ENCODE measurements around the gene CMTM5.

Gene CMTM5

DNA sequence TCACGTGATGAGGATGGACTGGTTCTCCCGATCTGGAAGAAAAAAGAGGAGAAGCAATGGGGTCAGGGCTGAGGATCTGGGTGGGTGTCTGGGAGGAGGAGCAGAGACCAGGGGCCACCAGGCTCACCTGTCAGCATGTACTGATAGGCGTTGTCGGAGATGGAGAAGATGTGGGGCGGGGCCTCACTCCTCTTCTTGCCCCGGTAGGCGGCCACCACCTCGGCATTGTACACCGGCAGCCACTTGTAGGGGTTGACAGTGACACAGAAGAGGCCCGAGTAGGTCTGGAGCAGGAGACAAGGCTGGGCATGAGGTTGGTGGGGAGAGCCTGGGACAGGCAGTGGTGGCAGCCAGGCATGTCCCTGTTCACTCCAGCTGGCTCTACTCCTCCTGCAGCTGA, 28.2 kb downstream of the CMTM5 start:
- TF ChIP-seq POLR2AphosphoS5 (IDR thresholded peaks at IDR 0.05; ENCODE audit: low read depth, low read length) (no peak), POLR2A (IDR thresholded peaks at IDR 0.05; ENCODE audit: low read depth, low read length) (no peak), TAF1 (IDR thresholded peaks at IDR 0.05; ENCODE audit: borderline replicate concordance, low read depth, low read length) (no peak)
- FAIRE-seq (no peak), DNase-seq (ENCODE audit: insufficient read length) (no peak)

DNA sequence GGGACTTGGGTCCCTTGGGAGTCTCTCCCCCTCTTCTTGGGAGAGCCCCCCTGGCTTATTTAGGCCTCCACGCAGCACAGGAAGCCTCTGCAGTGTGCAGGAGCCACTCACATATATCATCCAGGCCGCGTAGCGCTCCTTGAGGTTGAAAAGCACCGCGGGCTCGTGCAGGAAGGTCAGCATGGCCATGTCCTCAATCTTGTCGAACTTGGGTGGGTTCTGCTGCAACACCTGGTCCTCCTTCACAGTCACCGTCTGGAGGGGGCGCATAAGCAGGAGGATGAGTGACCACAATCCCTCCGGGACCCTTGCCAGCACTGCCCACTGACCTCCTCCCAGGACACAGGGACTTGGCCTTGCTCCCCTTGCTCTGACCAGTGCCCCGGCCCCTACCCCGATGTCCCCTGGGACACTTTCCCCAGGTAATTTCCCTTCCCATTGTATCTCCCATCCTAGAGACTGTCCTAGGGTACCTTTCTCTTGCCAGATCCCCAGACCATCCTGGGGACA, 28.7 kb downstream of the CMTM5 start:
- FAIRE-seq (no peak), DNase-seq (ENCODE audit: insufficient read length) (no peak)
- TF ChIP-seq POLR2AphosphoS5 (IDR thresholded peaks at IDR 0.05; ENCODE audit: low read depth, low read length): no peak
- no peak for TF ChIP-seq POLR2A (IDR thresholded peaks at IDR 0.05; ENCODE audit: low read depth, low read length)
- no peak for TF ChIP-seq TAF1 (IDR thresholded peaks at IDR 0.05; ENCODE audit: borderline replicate concordance, low read depth, low read length)

DNA sequence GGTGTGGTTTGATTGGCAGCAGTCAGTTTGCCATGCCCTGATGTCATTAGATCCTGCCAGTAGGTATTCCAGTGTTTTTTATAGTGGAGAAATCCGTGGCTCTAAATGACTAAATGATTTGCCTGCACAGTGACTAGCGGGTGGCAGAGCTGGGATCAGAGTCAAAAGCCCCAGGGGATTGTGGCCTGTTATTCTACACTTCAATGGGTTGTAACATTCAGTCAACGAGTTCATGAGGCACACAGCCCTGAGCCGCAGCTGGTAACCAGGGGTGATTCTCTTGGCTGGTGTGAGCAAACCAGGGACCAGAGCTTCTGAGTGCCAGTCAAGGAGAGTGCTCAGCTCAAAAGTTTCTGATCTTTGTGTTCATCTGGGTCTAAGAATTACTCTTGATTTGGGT, 29.4 kb downstream of the CMTM5 start:
- no peak for DNase-seq (ENCODE audit: insufficient read length)
- no peak for FAIRE-seq
- TF ChIP-seq TAF1 (IDR thresholded peaks at IDR 0.05; ENCODE audit: borderline replicate concordance, low read depth, low read length): no peak
- TF ChIP-seq POLR2A (IDR thresholded peaks at IDR 0.05; ENCODE audit: low read depth, low read length): no peak
- no peak for TF ChIP-seq POLR2AphosphoS5 (IDR thresholded peaks at IDR 0.05; ENCODE audit: low read depth, low read length)

DNA sequence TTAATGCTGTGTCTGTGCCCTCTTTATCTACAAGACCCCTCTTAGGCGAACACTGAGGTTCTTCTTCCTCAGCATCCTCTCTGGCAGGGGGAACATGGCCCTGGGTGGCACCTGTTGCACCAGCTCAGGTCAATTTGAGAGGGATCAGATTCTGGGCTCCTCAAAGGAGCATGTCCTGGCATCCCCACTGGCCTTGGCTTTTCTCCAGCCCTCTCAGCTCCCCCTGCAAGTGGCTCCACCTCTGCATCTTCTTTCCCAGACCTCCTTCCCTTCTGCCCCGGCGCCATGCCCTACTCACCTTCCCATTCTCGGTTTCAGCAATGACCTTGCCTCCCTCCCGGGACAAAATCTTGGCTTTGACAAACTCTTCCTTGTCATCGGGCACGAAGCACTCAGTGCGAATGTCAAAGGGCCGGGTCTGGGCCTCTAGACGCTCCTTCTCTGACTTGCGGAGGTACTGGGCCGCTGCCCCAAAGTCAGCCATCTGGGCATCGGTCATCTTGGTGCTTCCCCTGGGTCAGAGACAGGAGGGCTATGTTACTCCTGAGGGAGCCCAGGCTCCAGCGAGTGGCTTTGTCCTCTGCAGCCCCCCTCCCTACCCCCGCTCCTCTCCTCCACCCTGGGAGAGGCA, 30.0 kb downstream of the CMTM5 start:
- no peak for TF ChIP-seq POLR2AphosphoS5 (IDR thresholded peaks at IDR 0.05; ENCODE audit: low read depth, low read length)
- DNase-seq (ENCODE audit: insufficient read length): no peak
- no peak for FAIRE-seq

DNA sequence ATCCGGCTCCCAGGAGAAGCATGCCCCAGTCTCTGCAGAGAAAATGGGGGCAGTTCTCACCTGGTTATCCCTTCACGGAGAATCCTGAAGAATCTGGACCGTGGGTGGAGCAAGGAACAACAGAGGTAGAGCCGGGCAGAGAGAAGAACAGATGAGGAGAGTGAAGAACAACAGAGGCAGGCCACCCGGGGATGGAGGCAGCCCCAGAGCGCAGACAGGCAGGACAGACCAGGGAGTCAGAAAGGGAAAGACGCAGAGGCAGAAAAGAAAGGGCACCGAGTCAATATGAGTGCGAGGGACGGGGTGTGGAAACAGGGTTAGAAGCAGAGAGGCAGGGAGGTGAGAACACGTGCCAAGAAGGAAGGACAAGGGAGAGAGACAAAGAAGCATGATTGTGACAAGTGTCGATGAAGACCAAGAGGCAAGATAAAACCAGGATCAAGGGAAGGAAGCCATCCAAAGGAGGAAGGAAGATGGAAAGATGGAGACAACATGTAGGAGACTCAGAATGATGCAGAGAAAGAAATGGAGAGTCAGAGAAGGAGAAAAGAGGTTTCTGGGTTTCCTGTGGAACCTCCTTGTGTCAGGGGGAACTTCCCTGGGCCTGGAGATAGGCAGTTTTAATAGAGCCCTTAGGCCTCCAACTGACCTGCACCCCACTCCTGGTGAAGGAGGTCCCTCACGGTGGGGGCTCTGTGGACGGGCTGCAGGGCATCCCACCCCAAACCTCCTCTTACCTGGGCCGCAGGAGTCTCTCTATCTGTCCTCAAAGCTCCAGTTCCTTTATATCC, 30.9 kb downstream of the CMTM5 start, which contains the start of gene MYH6:
Gene MYH6 (minus strand): TSS at position 758 of the 791 bp plus-strand sequence. CDS start 1,050 bp downstream, outside the sequence.
- FAIRE-seq (no peak), DNase-seq (ENCODE audit: insufficient read length) (no peak)
- no peak for TF ChIP-seq POLR2AphosphoS5 (IDR thresholded peaks at IDR 0.05; ENCODE audit: low read depth, low read length)
- no peak for TF ChIP-seq POLR2A (IDR thresholded peaks at IDR 0.05; ENCODE audit: low read depth, low read length)
- no peak for TF ChIP-seq TAF1 (IDR thresholded peaks at IDR 0.05; ENCODE audit: borderline replicate concordance, low read depth, low read length)

DNA sequence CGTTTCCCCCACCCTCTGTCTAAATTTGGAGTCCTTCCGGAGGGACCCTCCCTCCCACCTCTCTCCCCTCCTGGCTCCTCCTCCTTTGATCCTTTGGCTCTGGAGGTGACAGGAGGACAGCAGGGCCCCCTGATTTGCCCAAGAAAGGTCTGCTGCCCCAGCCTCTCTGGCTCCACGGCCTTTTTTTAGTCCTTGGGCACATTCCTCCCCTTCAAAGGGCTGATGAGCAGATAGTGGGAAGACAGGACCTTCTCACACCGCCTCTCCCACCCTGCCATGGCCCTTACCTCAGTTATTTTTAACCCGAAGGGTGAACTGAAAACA, 31.4 kb downstream of the CMTM5 start:
- no peak for FAIRE-seq
- no peak for DNase-seq (ENCODE audit: insufficient read length)
- TF ChIP-seq TAF1 (IDR thresholded peaks at IDR 0.05; ENCODE audit: borderline replicate concordance, low read depth, low read length) (no peak), POLR2AphosphoS5 (IDR thresholded peaks at IDR 0.05; ENCODE audit: low read depth, low read length) (no peak), POLR2A (IDR thresholded peaks at IDR 0.05; ENCODE audit: low read depth, low read length) (no peak)

DNA sequence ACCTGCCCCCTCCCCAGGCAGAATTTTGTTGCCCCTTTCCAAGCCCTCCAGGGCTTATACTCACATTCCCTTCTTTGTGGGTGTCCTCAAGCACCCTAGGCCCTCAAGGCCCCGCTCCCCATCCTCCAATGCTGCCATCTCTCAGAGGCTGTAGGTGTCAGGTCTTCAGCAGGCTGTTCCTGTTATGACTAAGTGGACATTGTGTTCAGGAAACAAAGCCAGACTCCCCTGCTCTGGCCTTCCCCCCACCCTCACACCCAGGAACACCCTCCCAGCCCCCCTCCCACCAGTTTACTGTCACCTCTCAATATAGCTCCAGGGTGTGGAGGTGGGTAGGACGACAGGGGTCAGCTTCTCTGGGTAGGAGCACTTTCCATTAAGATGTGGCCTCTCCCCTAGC, 32.6 kb downstream of the CMTM5 start:
- DNase-seq (ENCODE audit: insufficient read length) (peak; percentile 48), FAIRE-seq (no peak)
- no peak for TF ChIP-seq POLR2AphosphoS5 (IDR thresholded peaks at IDR 0.05; ENCODE audit: low read depth, low read length)
- TF ChIP-seq POLR2A (IDR thresholded peaks at IDR 0.05; ENCODE audit: low read depth, low read length): no peak

DNA sequence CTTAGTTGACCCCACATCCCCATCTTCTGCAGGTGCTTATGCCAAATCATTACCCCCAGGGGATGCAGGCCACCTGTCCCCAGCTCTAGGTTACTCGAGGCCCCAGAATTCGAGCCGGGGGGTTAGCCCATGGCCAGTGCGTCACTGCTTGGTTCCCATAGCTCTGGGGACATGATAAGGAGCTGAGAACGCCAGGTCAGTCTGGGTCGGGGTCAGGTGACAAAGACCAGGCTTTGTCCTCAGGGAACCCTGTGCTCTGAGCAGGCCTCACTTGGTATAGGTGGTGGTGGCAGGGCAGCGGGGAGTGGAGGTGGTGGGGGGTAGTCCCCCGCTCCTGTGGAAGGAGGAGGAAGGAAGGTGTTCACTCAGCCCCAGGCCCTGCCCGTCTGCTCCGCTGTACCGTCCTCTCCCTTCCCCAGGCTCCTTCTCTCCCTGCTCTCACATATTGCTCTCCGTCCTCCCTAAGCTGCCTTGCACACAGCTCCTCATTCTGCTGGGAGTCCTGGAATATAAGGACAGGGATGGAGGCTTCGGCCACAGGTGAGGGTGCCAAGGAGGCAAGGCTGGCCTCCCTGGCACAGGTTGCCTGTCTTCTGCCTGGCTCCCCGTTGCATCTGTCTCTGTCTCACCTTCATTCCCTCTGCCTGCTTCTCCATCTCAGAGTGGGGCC, 33.3 kb downstream of the CMTM5 start:
- no peak for TF ChIP-seq POLR2AphosphoS5 (IDR thresholded peaks at IDR 0.05; ENCODE audit: low read depth, low read length)
- no peak for TF ChIP-seq TAF1 (IDR thresholded peaks at IDR 0.05; ENCODE audit: borderline replicate concordance, low read depth, low read length)
- TF ChIP-seq POLR2A (IDR thresholded peaks at IDR 0.05; ENCODE audit: low read depth, low read length): no peak
- FAIRE-seq: no peak
- DNase-seq (ENCODE audit: insufficient read length): no peak

DNA sequence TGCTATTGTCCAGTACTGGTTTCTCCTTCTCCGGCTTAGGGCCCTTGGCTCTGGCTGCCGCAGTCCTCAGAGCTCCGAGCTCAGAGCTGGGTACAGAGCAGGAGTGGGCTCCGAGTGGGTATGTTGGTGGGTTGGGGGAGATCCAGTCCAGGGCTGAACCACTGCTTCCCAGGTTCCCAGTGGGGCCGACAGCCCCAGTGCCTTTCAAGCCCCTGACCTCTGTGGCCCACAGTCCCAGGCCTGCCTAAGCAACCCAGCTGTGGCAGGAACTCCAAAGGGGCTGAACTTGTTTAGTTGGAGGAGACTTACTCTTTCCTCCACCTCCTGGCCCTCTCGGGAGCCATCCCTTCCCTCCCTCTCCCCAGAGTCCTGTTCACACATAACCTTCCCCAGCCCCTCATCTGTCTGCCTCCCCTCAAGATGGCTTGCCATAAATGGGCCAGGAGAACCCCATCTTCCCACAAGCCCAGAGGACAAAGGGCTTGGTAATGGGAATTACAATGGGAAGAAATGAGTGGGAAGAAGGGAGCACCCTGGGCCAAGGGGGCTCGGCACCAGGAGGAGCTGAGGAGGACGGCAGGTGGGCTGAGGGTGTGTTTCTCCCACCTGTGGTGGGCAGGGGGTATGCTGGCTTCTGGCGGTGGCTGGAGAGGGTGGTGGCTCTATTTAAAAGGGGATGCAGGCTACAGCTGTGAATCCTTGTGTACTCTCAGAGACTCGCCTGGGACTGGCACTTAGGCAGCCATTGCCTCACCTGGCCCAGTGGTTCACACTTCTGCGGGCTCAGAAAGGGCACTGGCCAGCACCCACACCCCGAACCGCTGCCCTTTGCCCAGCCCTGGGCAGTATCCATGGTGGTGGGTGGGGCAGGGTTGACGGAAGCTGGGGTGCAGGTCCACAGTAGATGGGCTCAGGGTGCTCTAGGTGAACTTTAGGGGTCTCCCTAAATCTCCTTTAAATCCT, 35.0 kb downstream of the CMTM5 start:
- FAIRE-seq (no peak), DNase-seq (ENCODE audit: insufficient read length) (no peak)
- TF ChIP-seq POLR2A (IDR thresholded peaks at IDR 0.05; ENCODE audit: low read depth, low read length) (no peak), POLR2AphosphoS5 (IDR thresholded peaks at IDR 0.05; ENCODE audit: low read depth, low read length) (no peak), TAF1 (IDR thresholded peaks at IDR 0.05; ENCODE audit: borderline replicate concordance, low read depth, low read length) (no peak)

DNA sequence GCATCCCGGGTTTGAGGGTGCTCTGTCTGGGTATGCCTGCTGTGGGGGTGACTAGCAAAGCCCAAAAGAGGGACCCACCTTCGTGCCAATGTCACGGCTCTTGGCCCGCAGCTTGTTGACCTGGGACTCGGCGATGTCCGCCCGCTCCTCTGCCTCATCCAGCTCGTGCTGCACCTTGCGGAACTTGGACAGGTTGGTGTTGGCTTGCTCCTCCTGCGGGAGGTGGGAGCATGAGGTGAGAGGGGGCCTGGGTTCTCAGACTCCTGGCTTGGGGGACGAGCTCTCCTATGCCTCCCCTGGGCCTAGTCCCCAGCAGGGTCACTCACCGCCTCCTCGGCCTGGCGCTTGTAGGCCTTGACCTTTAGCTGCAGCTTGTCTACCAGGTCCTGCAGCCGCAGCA, 36.8 kb downstream of the CMTM5 start:
- no peak for DNase-seq (ENCODE audit: insufficient read length)
- TF ChIP-seq POLR2A (IDR thresholded peaks at IDR 0.05; ENCODE audit: low read depth, low read length): no peak
- TF ChIP-seq POLR2AphosphoS5 (IDR thresholded peaks at IDR 0.05; ENCODE audit: low read depth, low read length): no peak
- TF ChIP-seq TAF1 (IDR thresholded peaks at IDR 0.05; ENCODE audit: borderline replicate concordance, low read depth, low read length): no peak
- no peak for FAIRE-seq

DNA sequence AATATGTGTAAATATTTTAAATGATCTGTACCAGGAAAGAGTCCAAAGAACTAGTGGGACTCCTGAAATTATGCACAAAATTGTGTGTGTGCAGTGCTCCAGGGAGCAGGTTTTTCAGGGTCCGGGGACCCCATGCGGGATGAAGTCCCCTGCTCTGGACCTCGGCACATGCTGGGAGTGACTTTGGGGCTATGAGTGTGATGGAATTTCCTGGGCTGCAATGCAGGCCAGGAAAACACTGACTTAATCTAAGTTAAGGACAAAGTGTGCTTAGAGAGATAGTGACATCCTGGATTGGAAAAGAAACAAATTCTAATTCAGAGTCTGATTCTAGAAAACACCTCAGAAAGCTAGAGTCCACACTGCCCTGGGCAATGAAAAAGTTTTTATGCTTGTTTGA, 37.4 kb downstream of the CMTM5 start:
- TF ChIP-seq POLR2A (IDR thresholded peaks at IDR 0.05; ENCODE audit: low read depth, low read length) (no peak), TAF1 (IDR thresholded peaks at IDR 0.05; ENCODE audit: borderline replicate concordance, low read depth, low read length) (no peak), POLR2AphosphoS5 (IDR thresholded peaks at IDR 0.05; ENCODE audit: low read depth, low read length) (no peak)
- FAIRE-seq: no peak
- no peak for DNase-seq (ENCODE audit: insufficient read length)
